Stimulated activated CD4-positive, alpha-beta T cell treated with anti-CD3 and anti-CD28 coated beads, TNF-alpha, amount 100 ng/mL, for 48 hours (primary cell): ENCODE measurements around the gene STAB2.

Experiments
- DNase-seq, 3 donors: peaks; one replicate each; pipeline ENCODE4 v3.0.0-alpha.2; 2020; ENCODE audit warnings: low read depth in 3 of 3

The STAB2 gene

GRCh38 chr12:103586791-103587370, at the start of gene STAB2:
Gene STAB2 (plus strand): TSS chr12:103587273. CDS start chr12:103587477, 204 bp downstream.
- no peak for DNase-seq

GRCh38 chr12:103538397-103538796, 48.7 kb upstream of the STAB2 start:
- DNase-seq: no peak

GRCh38 chr12:103540319-103540718, 46.8 kb upstream of the STAB2 start:
- no peak for DNase-seq

GRCh38 chr12:103542078-103542477, 45.0 kb upstream of the STAB2 start:
- no peak for DNase-seq

GRCh38 chr12:103546959-103547358, 40.1 kb upstream of the STAB2 start:
- DNase-seq: no peak

GRCh38 chr12:103547376-103547775, 39.7 kb upstream of the STAB2 start:
- no peak for DNase-seq

GRCh38 chr12:103547929-103548328, 39.1 kb upstream of the STAB2 start:
- DNase-seq: no peak

GRCh38 chr12:103548622-103549601, 38.2 kb upstream of the STAB2 start:
- peak; percentile 51 to 60 (median 55) for DNase-seq

- no peak for DNase-seq
These were observed 30.0 kb upstream of the STAB2 start for GRCh38 chr12:103556890-103557627.

- DNase-seq: no peak
These were observed 29.5 kb upstream of the STAB2 start for GRCh38 chr12:103557628-103558010.

- no peak for DNase-seq
These were observed 28.2 kb upstream of the STAB2 start for GRCh38 chr12:103558879-103559278.

- DNase-seq: no peak
These were observed 26.4 kb upstream of the STAB2 start for GRCh38 chr12:103560604-103561101.

- DNase-seq: no peak
These were observed 25.9 kb upstream of the STAB2 start for GRCh38 chr12:103561174-103561573.

- no peak for DNase-seq
These were observed 20.7 kb upstream of the STAB2 start for GRCh38 chr12:103566398-103566797.

- no peak for DNase-seq
These were observed 17.8 kb upstream of the STAB2 start for GRCh38 chr12:103569278-103569677.

GRCh38 chr12:103571286-103571685, 15.8 kb upstream of the STAB2 start:
- DNase-seq: no peak

- DNase-seq: no peak
These were observed 14.6 kb upstream of the STAB2 start for GRCh38 chr12:103572312-103573045.

- no peak for DNase-seq
These were observed 13.9 kb upstream of the STAB2 start for GRCh38 chr12:103573185-103573584.

GRCh38 chr12:103578926-103579325, 8.1 kb upstream of the STAB2 start:
- DNase-seq: no peak

GRCh38 chr12:103580026-103580425, 7.0 kb upstream of the STAB2 start:
- no peak for DNase-seq

- no peak for DNase-seq
These were observed 4.1 kb upstream of the STAB2 start for GRCh38 chr12:103583008-103583407.
